HCT116 (cell line): ENCODE data around the gene SMG6. TPM values are rescaled to one million over a fixed set of nuclear protein-coding genes. Genes with fewer than 3 reads are reported as not detected.

ENCODE experiments used
- ATAC-seq: fragments of 200-7000 bp; cut with Tn5 transposase; 2 replicates; pipeline ENCODE4 v1.9.1; 2020; ENCODE audit warnings: mild to moderate bottlenecking, moderate library complexity
- BruUV-seq: library from RNA; stranded (reverse); fragments of 400-500 nt; replicated peaks from 2 replicates; lab custom pipeline; 2021; lab: Mats Ljungman, UMichigan
- CTCF ChIA-PET: fragments of 300-600 bp; sonication (Branson Sonifier 250); formaldehyde crosslinking; loops from one replicate; lab custom pipeline; 2021; ENCODE audit warnings: antibody characterized with exemption; lab: Charles Lee
- POLR2A ChIA-PET: fragments of 300-600, 350-600 bp; sonication (Branson Sonifier 250); formaldehyde crosslinking; loops from one replicate; lab custom pipeline; 2021; ENCODE audit warnings: antibody characterized with exemption; lab: Charles Lee
- RAD21 ChIA-PET, 2 experiments: fragments of 300-600 bp; sonication (Branson Sonifier 250); formaldehyde crosslinking; loops; one replicate each; lab custom pipeline; 2023; ENCODE audit warnings: low total read pairs in 2 of 2; ENCODE audit not compliant: uncharacterized antibody in 2 of 2, unreplicated experiment in 2 of 2, low non-redundant PET in 1 of 2; lab: Charles Lee
- DNase-seq: peaks from one replicate; pipeline ENCODE4 v3.0.0-alpha.2; 2010; ENCODE audit warnings: low read depth, low spot score
- H2AFZ ChIP-seq: fragments of 200-600 bp; shearing (Covaris generic), sonication (generic); 2 replicates; pipeline ENCODE4 v1.6.1; 2017; ENCODE audit warnings: low read depth, mixed run types, mixed read lengths, antibody characterized with exemption, low read length; ENCODE audit not compliant: poor library complexity, severe bottlenecking
- H3K27ac ChIP-seq: 2 replicates; pipeline ENCODE4 v1.5.1; 2012; ENCODE audit warnings: low read depth, low read length
- H3K27me3 ChIP-seq: fragments of 200-600 bp; sonication (generic); 2 replicates; pipeline ENCODE4 v1.6.1; 2016; ENCODE audit warnings: mixed run types, low read length, mixed read lengths; ENCODE audit not compliant: insufficient read depth
- H3K36me3 ChIP-seq, 2 experiments: fragments of 200-500 bp in 1 of 2; fragments of 200-600 bp in 1 of 2; sonication (Bioruptor generic) in 1 of 2; sonication (generic) in 1 of 2; 2 replicates each; pipeline versions ENCODE4 v1.5.1 to v1.6.1; 2014 to 2016; ENCODE audit warnings: low read length in 2 of 2, inconsistent platforms in 1 of 2, mixed read lengths in 1 of 2, mixed run types in 1 of 2; ENCODE audit not compliant: insufficient read depth in 2 of 2, control insufficient read depth in 1 of 2
- H3K4me1 ChIP-seq, 2 experiments: fragments of 200-600 bp in 1 of 2; sonication (generic) in 1 of 2; 2 replicates each; pipeline versions ENCODE4 v1.5.1 to v1.6.1; 2012 to 2017; ENCODE audit warnings: low read length in 2 of 2, inconsistent platforms in 1 of 2, mild to moderate bottlenecking in 1 of 2, mixed read lengths in 1 of 2, mixed run types in 1 of 2, moderate library complexity in 1 of 2; ENCODE audit not compliant: insufficient read depth in 2 of 2, control insufficient read depth in 1 of 2
- H3K4me2 ChIP-seq: fragments of 200-600 bp; sonication (generic); 2 replicates; pipeline ENCODE4 v1.6.1; 2017; ENCODE audit warnings: mixed run types, low read length, mixed read lengths
- H3K4me3 ChIP-seq, 2 experiments: fragments of 200-600 bp in 1 of 2; sonication (generic) in 1 of 2; replicated peaks in 1 of 2; 2 replicates each; pipeline ENCODE4 v1.5.1; 2011 to 2016; ENCODE audit warnings: low read length in 2 of 2, control low read depth in 1 of 2, low read depth in 1 of 2, mild to moderate bottlenecking in 1 of 2, mixed read lengths in 1 of 2, mixed run types in 1 of 2
- H3K79me2 ChIP-seq: fragments of 200-600 bp; sonication (generic); 2 replicates; pipeline ENCODE4 v1.6.1; 2017; ENCODE audit warnings: mild to moderate bottlenecking, mixed run types, low read length, moderate library complexity, mixed read lengths; ENCODE audit not compliant: insufficient read depth
- H3K9ac ChIP-seq: fragments of 200-600 bp; sonication (generic); 2 replicates; pipeline ENCODE4 v1.6.1; 2016; ENCODE audit warnings: low read length, mixed read lengths
- H3K9me2 ChIP-seq: fragments of 200-600 bp; sonication (generic), shearing (Covaris generic); 2 replicates; pipeline ENCODE4 v1.6.1; 2017; ENCODE audit warnings: mixed run types, mild to moderate bottlenecking, moderate library complexity; ENCODE audit not compliant: insufficient read depth
- H3K9me3 ChIP-seq, 2 experiments: fragments of 200-500 bp in 1 of 2; fragments of 200-600 bp in 1 of 2; sonication (Bioruptor generic) in 1 of 2; sonication (generic) in 1 of 2; 2 replicates each; pipeline ENCODE4 v1.6.1; 2014 to 2017; ENCODE audit warnings: low read length in 2 of 2, mixed read lengths in 2 of 2, inconsistent platforms in 1 of 2, low read depth in 1 of 2, mild to moderate bottlenecking in 1 of 2, mixed run types in 1 of 2, moderate library complexity in 1 of 2; ENCODE audit not compliant: control insufficient read depth in 1 of 2, insufficient read depth in 1 of 2
- H4K20me1 ChIP-seq: fragments of 200-600 bp; sonication (generic), shearing (Covaris generic); 2 replicates; pipeline ENCODE4 v1.6.1; 2017; ENCODE audit warnings: mixed run types, mild to moderate bottlenecking, moderate library complexity; ENCODE audit not compliant: insufficient read depth
- CEBPB ChIP-seq: IDR thresholded peaks from 2 replicates; pipeline ENCODE4 v1.6.1; 2012; ENCODE audit warnings: low read depth
- EGR1 ChIP-seq: IDR thresholded peaks from 2 replicates; pipeline ENCODE4 v1.6.1; 2012; ENCODE audit warnings: low read depth
- EZH2 ChIP-seq: fragments of 200-600 bp; sonication (generic); IDR thresholded peaks from 2 replicates; pipeline ENCODE4 v1.6.1; 2017; ENCODE audit warnings: antibody characterized with exemption, mixed run types
- EZH2phosphoT487 ChIP-seq: fragments of 200-600 bp; IDR thresholded peaks from 2 replicates; pipeline ENCODE4 v1.6.1; 2018; ENCODE audit warnings: antibody characterized with exemption, borderline replicate concordance
- FOSL1 ChIP-seq: IDR thresholded peaks from 2 replicates; pipeline ENCODE4 v1.6.1; 2012; ENCODE audit warnings: low read depth
- JUND ChIP-seq: IDR thresholded peaks from 2 replicates; pipeline ENCODE4 v1.6.1; 2012
- POLR2A ChIP-seq: IDR thresholded peaks from 2 replicates; pipeline ENCODE4 v1.7.0; 2011; ENCODE audit warnings: borderline replicate concordance; ENCODE audit not compliant: insufficient read depth, insufficient read length; ENCODE audit errors: extremely low read depth
- SRF ChIP-seq: IDR thresholded peaks from 2 replicates; pipeline ENCODE4 v1.6.1; 2012; ENCODE audit warnings: low read depth
- TCF7L2 ChIP-seq: IDR thresholded peaks from 2 replicates; pipeline ENCODE4 v1.7.0; 2011; ENCODE audit warnings: borderline replicate concordance, inconsistent platforms; ENCODE audit not compliant: insufficient read depth, insufficient read length; ENCODE audit errors: extremely low read depth
- ZNF274 ChIP-seq: fragments of 200-500 bp; sonication (Bioruptor generic); IDR thresholded peaks from 2 replicates; pipeline ENCODE4 v1.6.1; 2014; ENCODE audit warnings: mild to moderate bottlenecking, low read depth, low read length, inconsistent platforms
- intact Hi-C: fragments of 100-400 bp; cut with micrococcal nuclease; formaldehyde crosslinking; loops from 2 replicates; pipeline ENCODE4 v1.10.0; 2022
- total RNA-seq: library from RNA; stranded (reverse); gene quantifications from one replicate; pipeline ENCODE4 v1.2.1, GENCODE V29; 2021; ENCODE audit not compliant: unreplicated experiment
- TF ChIP-seq, protein P1 (sequence below): IDR thresholded peaks from 2 replicates; pipeline ENCODE4 v1.6.1; 2011; ENCODE audit warnings: mild to moderate bottlenecking, low read length, moderate library complexity; ENCODE audit not compliant: insufficient replicate concordance; ENCODE audit errors: extremely low read depth
- TF ChIP-seq, protein P2 (sequence below): IDR thresholded peaks from 2 replicates; pipeline ENCODE4 v1.6.1; 2012

The SMG6 gene
- total RNA-seq, 1 experiment from 2014 or later: 23.1 TPM

DNA sequence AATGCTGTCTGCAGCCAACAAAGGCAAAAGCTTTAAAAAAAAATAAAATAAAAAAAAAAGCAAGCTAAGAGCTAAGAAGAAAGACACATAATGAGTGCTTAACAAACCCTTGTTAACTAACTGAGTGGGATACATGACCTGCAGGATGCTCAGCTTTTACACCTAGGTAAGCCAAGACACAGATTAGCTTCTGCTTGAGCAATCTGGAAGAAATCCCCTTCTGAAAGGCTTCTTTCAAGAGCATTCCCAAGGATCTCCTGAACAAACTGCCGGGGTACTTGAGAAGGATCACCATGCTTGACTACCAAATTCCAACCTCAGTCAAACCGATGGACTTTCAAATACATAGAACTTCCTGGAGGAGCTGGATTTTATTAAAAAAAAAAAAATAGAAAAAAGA lies 92.9 kb downstream of the SMG6 start:
- ChIA-PET POLR2A (no interaction called here), RAD21 (no interaction called here), CTCF (no interaction called here)
- H3K4me2 ChIP-seq: no peak overlapping the region
- H2AFZ ChIP-seq: no peak overlapping the region
- H3K4me1 ChIP-seq: no peaks in the 10 kb centered on the region
- ATAC-seq (no peak), DNase-seq (no peak)
- TF ChIP-seq JUND: no peak
- TF ChIP-seq EGR1: no peak
- no peak for TF ChIP-seq FOSL1
- BruUV-seq: no TSS peak
- H3K9me2 ChIP-seq: no peaks in the 10 kb centered on the region
- H3K9me3 ChIP-seq: no peaks in the 10 kb centered on the region
- H3K4me3 ChIP-seq: no peak overlapping the region
- intact Hi-C loops: no loop called here
- H3K9ac ChIP-seq: no peak overlapping the region
- H4K20me1 ChIP-seq: no peaks in the 10 kb centered on the region; the same call in 1 of the 2 replicates
- no peak overlapping the region for H3K27ac ChIP-seq
- no peaks in the 10 kb centered on the region for H3K27me3 ChIP-seq
- H3K36me3 ChIP-seq: no peaks in the 10 kb centered on the region; a peak in 1 of 4 replicates
- no peaks in the 10 kb centered on the region for H3K79me2 ChIP-seq

- no peaks in the 10 kb centered on the region for H3K27me3 ChIP-seq
- TF ChIP-seq ZNF274: no peak
- no peak for TF ChIP-seq FOSL1
- TF ChIP-seq SRF: no peak
- TF ChIP-seq, protein P1, sequence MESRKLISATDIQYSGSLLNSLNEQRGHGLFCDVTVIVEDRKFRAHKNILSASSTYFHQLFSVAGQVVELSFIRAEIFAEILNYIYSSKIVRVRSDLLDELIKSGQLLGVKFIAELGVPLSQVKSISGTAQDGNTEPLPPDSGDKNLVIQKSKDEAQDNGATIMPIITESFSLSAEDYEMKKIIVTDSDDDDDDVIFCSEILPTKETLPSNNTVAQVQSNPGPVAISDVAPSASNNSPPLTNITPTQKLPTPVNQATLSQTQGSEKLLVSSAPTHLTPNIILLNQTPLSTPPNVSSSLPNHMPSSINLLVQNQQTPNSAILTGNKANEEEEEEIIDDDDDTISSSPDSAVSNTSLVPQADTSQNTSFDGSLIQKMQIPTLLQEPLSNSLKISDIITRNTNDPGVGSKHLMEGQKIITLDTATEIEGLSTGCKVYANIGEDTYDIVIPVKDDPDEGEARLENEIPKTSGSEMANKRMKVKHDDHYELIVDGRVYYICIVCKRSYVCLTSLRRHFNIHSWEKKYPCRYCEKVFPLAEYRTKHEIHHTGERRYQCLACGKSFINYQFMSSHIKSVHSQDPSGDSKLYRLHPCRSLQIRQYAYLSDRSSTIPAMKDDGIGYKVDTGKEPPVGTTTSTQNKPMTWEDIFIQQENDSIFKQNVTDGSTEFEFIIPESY: no peak
- no peak for TF ChIP-seq TCF7L2
- no peak for TF ChIP-seq EGR1
- no peak for TF ChIP-seq EZH2
- no peak for TF ChIP-seq EZH2phosphoT487
- TF ChIP-seq CEBPB: no peak
- no peak for TF ChIP-seq POLR2A
- TF ChIP-seq, protein P2, sequence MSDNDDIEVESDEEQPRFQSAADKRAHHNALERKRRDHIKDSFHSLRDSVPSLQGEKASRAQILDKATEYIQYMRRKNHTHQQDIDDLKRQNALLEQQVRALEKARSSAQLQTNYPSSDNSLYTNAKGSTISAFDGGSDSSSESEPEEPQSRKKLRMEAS: no peak
- TF ChIP-seq, all 23 proteins: peak for 0
- RAD21 ChIA-PET: no interaction called here
- Histone ChIP-seq H3K4me2 (no peak overlapping the region), H3K27ac (no peak overlapping the region), H3K36me3 (no peaks in the 10 kb centered on the region; a peak in 1 of 4 replicates), H3K4me3 (no peak overlapping the region), H3K9me2 (no peaks in the 10 kb centered on the region), H3K9ac (no peak overlapping the region), H3K4me1 (no peaks in the 10 kb centered on the region), H2AFZ (no peak overlapping the region), H4K20me1 (no peaks in the 10 kb centered on the region; the same call in 1 of the 2 replicates), H3K79me2 (no peaks in the 10 kb centered on the region), H3K9me3 (no peaks in the 10 kb centered on the region)
- CTCF ChIA-PET: no interaction called here
- POLR2A ChIA-PET: no interaction called here
- DNase-seq (no peak), ATAC-seq (no peak)
- intact Hi-C loops: no loop called here
- BruUV-seq: no TSS peak
Measured at GRCh38 chr17:2207815-2208515, 95.6 kb downstream of the SMG6 start.
